Fibroblast of the aortic adventitia (primary cell): ENCODE results near the gene LIPA. TPM values are rescaled to one million over a fixed set of nuclear protein-coding genes. Genes with fewer than 3 reads are reported as not detected.
"Not testable (repeated sequence)": the region's sequence is repeated elsewhere in the genome, so short reads cannot be mapped to it uniquely, and the experiment has no call there.

Source experiments
- DNase-seq: peaks from one replicate; pipeline ENCODE4 v3.0.0-alpha.2; 2010; ENCODE audit warnings: low read depth
- H3K4me3 ChIP-seq: 2 replicates; pipeline ENCODE4 v1.5.1; 2011; ENCODE audit warnings: low read depth, mild to moderate bottlenecking, control low read depth, low read length, moderate library complexity
- total RNA-seq: library from RNA; depleted of rRNA; stranded (reverse); fragments of >200 nt; gene quantifications from 2 replicates; pipeline ENCODE4 v1.2.3, GENCODE V29; 2012; ENCODE audit warnings: low replicate concordance
- TF ChIP-seq, protein P1 (sequence below): IDR thresholded peaks from 2 replicates; pipeline ENCODE4 v1.5.1; 2011; ENCODE audit warnings: mild to moderate bottlenecking, low read length, control low read depth, inconsistent platforms; ENCODE audit not compliant: insufficient read depth

The LIPA gene
- total RNA-seq, 1 donor, result 55.2 TPM

DNA sequence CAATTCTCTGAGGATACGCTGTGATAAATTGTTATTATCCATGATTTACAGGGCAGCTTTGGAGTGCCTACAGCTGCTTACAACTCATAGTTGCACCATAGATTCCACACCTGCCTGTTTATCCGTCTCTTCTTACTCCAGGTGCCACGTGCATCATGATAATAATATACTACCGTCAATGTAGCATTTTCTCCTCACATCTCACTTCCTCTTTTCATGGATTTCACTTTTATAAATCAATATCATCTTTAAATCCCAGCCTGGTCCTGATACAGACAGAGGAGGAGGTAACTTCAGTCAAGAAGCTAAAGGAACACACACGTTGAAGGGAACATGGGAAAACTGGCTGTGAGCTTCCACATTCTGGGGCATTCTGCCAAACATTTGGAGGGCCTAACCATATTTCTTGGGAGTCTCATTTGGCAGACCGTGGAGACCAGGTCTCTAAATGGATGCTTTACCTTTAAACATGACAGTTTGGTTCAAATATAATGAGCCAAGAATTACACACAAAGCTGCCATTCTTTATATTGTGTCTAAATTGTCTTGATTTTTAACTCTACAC is 46.9 kb downstream of the LIPA start:
- H3K4me3 ChIP-seq, result no peak overlapping the region
- DNase-seq, result no peak
- TF ChIP-seq, protein P1, sequence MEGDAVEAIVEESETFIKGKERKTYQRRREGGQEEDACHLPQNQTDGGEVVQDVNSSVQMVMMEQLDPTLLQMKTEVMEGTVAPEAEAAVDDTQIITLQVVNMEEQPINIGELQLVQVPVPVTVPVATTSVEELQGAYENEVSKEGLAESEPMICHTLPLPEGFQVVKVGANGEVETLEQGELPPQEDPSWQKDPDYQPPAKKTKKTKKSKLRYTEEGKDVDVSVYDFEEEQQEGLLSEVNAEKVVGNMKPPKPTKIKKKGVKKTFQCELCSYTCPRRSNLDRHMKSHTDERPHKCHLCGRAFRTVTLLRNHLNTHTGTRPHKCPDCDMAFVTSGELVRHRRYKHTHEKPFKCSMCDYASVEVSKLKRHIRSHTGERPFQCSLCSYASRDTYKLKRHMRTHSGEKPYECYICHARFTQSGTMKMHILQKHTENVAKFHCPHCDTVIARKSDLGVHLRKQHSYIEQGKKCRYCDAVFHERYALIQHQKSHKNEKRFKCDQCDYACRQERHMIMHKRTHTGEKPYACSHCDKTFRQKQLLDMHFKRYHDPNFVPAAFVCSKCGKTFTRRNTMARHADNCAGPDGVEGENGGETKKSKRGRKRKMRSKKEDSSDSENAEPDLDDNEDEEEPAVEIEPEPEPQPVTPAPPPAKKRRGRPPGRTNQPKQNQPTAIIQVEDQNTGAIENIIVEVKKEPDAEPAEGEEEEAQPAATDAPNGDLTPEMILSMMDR, result no peak

DNA sequence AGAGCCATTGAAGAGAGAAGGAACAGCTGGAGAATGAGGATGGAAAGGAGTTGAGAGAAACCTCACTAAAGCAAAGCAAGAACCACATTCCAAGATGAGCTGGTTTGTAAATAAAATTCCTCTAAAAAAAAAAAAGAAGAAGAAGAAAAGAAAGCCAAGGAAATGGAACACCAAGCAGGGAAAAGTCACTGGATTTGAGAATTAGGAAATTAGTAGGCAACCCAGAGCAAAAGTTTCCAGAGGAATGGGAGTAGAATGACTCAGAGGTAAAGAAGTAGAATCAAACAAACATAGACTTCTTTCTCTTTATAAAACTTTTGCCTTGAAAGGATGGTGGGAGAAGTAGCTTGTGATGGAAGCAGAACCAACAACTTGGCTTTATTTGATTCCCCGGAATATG is 48.3 kb downstream of the LIPA start:
- no peak overlapping the region for H3K4me3 ChIP-seq
- TF ChIP-seq, protein P1, result no peak
- peak; percentile 35 for DNase-seq

DNA sequence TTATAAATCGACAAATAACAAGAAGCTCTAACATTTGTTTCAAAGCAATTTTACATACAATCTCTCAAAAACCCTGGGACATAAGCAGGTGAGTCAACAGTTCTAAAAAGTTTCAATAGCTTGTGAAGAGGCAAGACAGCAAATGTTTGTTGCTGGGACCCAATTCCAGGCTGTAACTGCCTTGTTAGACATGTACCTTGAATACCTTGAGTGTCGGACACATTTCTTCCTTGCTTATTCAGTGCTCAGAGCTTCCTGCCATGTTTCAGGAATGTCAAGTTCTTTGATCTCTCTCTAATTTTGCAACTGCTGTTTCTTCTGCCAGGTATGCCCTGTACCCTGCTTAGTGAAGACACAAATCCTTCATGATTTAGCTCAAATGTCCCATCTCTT is 49.5 kb downstream of the LIPA start:
- H3K4me3 ChIP-seq, result no peak overlapping the region
- TF ChIP-seq, protein P1, result no peak
- no peak for DNase-seq

DNA sequence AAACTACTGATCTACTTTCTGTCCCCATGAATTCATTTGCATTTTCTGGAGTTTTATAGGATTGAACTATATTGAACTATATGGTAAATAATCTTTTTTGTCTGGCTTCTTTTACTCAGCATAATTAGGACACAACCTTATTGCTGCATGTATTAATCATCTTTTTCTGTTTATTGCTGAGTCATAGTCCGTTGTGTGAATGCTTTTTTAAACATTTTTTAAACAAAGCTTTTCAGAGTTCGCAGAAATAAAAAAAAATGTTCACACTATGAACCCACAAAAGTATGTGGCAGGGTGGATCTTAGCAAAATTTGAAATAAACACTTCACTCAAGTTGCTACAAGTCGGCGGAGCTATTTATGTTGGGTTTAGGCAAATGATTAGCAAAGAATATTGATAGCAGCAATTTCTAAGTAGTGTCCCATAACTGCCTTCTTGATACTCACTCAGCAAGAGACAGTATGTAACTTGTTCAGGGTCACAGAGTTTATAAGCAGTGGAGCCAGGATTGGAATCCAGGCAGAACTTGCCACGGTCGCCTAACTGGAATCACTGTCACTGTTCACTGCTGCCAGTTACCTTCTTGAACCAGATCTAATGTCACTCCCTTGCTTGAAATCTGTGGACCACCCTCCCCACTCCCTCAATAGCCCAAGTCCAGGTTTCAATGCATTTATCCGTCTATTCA is 50.1 kb downstream of the LIPA start:
- TF ChIP-seq, protein P1, result no peak
- DNase-seq, result no peak

DNA sequence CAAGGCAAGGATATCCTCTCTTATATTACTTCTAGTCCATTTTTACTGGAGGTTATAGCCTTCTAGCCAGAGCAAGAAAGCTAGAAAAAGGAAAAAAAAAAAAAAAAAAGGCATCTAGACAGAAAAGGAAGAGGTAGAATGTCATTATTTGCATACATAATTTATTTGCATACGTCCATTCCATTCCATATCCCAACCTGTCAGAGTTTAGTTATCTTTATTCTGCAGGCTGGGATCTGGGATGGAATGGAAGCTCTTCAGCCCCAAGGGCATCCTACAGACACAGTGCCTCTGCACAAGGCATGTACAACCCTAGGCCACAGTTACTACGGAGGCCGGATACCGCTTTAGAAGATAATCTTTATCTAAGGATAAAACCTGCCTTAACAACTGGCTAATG is 54.1 kb downstream of the LIPA start:
- H3K4me3 ChIP-seq, result no peak overlapping the region
- TF ChIP-seq, protein P1, result no peak
- no peak for DNase-seq

More for the DNA sequence above, 50.1 kb downstream of the LIPA start:
- H3K4me3 ChIP-seq, result no peak overlapping the region

DNA sequence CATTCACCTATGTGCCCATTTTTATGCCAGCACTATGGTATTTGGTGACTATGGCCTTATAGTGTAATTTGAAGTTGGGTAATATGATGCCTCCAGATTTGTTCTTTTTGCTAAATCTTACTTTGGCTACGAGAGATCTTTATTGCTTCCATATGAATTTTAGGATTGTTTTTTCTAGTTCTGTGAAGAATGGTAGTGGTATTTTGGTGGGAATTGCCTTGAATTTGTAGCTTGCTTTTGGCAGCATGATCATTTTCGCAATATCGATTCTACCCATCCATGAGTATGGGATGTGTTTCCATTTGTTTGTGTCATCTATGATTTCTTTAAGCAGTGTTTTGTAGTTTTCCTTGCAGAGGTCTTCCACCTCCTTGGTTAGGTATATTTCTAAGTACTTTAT is 60.3 kb downstream of the LIPA start:
- DNase-seq, H3K4me3 ChIP-seq: not testable (repeated sequence)

DNA sequence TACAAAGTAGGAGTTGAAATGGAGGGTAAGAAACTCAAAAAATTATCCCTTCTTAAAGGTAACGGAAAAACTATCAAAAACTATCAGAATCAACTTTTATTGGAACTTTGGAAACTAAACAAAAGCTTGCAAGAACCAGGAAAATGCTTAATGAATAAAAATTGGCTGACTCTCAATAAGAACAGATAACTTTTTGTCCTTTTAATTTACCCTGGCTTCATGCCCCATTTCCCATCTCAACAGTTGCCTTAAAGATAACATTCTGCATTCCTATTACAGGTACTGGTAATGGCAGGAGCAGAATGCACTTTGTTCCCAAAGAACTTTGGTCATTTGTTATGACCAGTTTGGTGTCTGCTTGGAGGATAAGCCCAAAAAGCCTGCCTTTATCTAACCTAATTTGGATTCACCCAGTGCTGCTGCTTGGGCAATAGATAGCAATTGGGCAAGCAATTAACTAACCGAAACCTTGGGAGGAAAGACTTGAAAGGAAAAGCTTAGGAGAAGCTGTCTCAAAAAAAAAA is 62.3 kb downstream of the LIPA start:
- DNase-seq, result no peak
- TF ChIP-seq, protein P1, result no peak
- H3K4me3 ChIP-seq, result no peak overlapping the region
